Measurements from ENCODE around the gene LGR6. TPM values are rescaled to one million over a fixed set of nuclear protein-coding genes. Genes with fewer than 3 reads are reported as not detected.

LGR6 gene
- total and polyA plus RNA-seq, 10 of the 15 experiments (the other 5 are each of a cell fraction or from before 2014, with no cell fraction given) = not detected

DNA sequence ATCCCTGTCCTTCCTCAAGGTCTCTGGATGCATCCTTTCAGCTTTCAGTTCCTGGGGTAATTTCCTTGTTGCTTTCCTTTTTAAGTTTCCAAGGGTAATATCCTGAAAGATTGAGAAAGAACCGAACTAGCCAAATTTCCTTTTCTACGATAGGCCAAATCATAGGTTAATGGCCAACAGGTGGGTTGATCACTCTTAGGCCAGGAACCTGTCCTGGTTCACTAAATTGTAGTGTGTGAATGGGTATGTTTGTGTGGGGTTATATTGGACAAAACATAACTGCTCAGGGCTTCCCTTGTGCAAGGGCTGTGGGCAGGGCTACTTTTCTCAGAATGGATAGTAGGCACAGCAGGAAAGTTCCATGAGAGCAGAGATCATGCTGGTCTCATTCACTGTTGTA lies 131.0 kb downstream of the LGR6 start:
- FAIRE-seq (no peak), ATAC-seq (no peak), DNase-seq (ENCODE audit: low read depth, low spot score) (no peak)
- Histone ChIP-seq H3K9ac (ENCODE audit: control insufficient read depth, insufficient read depth, low read length) (no peak overlapping the region), H3K4me2 (ENCODE audit: control insufficient read depth, insufficient read depth) (no peak overlapping the region), H3K27ac (ENCODE audit: control insufficient read depth, insufficient read depth) (no peak overlapping the region), H3K36me3 (ENCODE audit: control insufficient read depth in 2 of 2, insufficient read depth in 2 of 2, low read length in 1 of 2) (peaks cover 0 to 3% of the 10 kb centered on the region in 2 experiments; a peak in 1 of 4 replicates), H4K20me1 (ENCODE audit: control insufficient read depth, insufficient read depth) (no peaks in the 10 kb centered on the region), H3K4me3 (no peak overlapping the region), H3K79me2 (ENCODE audit: control insufficient read depth, insufficient read depth, low read length) (no peaks in the 10 kb centered on the region), H3K27me3 (replicated peaks in 1 of 2; ENCODE audit: control insufficient read depth in 2 of 2, insufficient read depth in 2 of 2, low read length in 1 of 2) (no peaks in the 10 kb centered on the region), H3K4me1 (ENCODE audit: control insufficient read depth, insufficient read depth, low read length) (no peaks in the 10 kb centered on the region), H2AFZ (ENCODE audit: control insufficient read depth, low read depth, low read length) (no peak overlapping the region), H3K9me3 (replicated peaks; ENCODE audit: control insufficient read depth, insufficient read depth, low read length) (no peaks in the 10 kb centered on the region)
- ChIA-PET RAD21 (ENCODE audit: unreplicated experiment) (no interaction called here), CTCF (no interaction called here), SMC1A (ENCODE audit: uncharacterized antibody, unreplicated experiment) (interaction anchor here (0.8 kb wide), 1 partner anchor 49 kb away, joined by 3 read pairs; no protein-coding TSS in a partner anchor), POLR2A (interaction anchor here (0.6 kb wide), 1 partner anchor 336 kb away, joined by 8 read pairs; no protein-coding TSS in a partner anchor)
- BruUV-seq (replicated peaks) = no TSS peak
- in situ Hi-C loops (cut with MboI) (no loop called here), intact Hi-C loops (cut with micrococcal nuclease; ENCODE audit: unreplicated experiment) (no loop called here)
- TF ChIP-seq EZH2 (IDR thresholded peaks at IDR 0.05; ENCODE audit: borderline replicate concordance, control insufficient read depth, low read depth, low read length) (no peak), NRF1 (conservative IDR thresholded peaks at IDR 0.05; ENCODE audit: low read depth, low read length) (no peak), SRF (IDR thresholded peaks at IDR 0.05; ENCODE audit: low read depth in 2 of 2, low read length in 2 of 2) (no peak), POLR2AphosphoS5 (IDR thresholded peaks at IDR 0.05; ENCODE audit: low read length) (no peak), TARDBP (IDR thresholded peaks at IDR 0.05; ENCODE audit: borderline replicate concordance) (no peak), LARP7 (IDR thresholded peaks at IDR 0.05) (no peak), SMAD5 (IDR thresholded peaks at IDR 0.05; ENCODE audit: low read depth) (no peak), BMI1 (IDR thresholded peaks at IDR 0.05; ENCODE audit: borderline replicate concordance) (no peak), FOS (IDR thresholded peaks at IDR 0.05; ENCODE audit: borderline replicate concordance, extremely low read depth, insufficient read length) (no peak), SPI1 (IDR thresholded peaks at IDR 0.05; ENCODE audit: borderline replicate concordance, insufficient read depth, low read depth, low read length) (no peak), PAX8 (IDR thresholded peaks at IDR 0.05) (no peak), KLF5 (IDR thresholded peaks at IDR 0.05; ENCODE audit: partially characterized antibody) (no peak), RUNX3 (IDR thresholded peaks at IDR 0.05; ENCODE audit: low read length) (no peak), EED (IDR thresholded peaks at IDR 0.05; ENCODE audit: low read depth) (no peak), SREBF2 (IDR thresholded peaks at IDR 0.05; ENCODE audit: low read length) (no peak), RFX5 (IDR thresholded peaks at IDR 0.05; ENCODE audit: low read depth, low read length) (no peak), JUNB (IDR thresholded peaks at IDR 0.05) (no peak)
- TF ChIP-seq, protein P1, sequence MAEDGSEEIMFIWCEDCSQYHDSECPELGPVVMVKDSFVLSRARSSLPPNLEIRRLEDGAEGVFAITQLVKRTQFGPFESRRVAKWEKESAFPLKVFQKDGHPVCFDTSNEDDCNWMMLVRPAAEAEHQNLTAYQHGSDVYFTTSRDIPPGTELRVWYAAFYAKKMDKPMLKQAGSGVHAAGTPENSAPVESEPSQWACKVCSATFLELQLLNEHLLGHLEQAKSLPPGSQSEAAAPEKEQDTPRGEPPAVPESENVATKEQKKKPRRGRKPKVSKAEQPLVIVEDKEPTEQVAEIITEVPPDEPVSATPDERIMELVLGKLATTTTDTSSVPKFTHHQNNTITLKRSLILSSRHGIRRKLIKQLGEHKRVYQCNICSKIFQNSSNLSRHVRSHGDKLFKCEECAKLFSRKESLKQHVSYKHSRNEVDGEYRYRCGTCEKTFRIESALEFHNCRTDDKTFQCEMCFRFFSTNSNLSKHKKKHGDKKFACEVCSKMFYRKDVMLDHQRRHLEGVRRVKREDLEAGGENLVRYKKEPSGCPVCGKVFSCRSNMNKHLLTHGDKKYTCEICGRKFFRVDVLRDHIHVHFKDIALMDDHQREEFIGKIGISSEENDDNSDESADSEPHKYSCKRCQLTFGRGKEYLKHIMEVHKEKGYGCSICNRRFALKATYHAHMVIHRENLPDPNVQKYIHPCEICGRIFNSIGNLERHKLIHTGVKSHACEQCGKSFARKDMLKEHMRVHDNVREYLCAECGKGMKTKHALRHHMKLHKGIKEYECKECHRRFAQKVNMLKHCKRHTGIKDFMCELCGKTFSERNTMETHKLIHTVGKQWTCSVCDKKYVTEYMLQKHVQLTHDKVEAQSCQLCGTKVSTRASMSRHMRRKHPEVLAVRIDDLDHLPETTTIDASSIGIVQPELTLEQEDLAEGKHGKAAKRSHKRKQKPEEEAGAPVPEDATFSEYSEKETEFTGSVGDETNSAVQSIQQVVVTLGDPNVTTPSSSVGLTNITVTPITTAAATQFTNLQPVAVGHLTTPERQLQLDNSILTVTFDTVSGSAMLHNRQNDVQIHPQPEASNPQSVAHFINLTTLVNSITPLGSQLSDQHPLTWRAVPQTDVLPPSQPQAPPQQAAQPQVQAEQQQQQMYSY (CRISPR knock-in tag; IDR thresholded peaks at IDR 0.05) = no peak
- TF ChIP-seq, protein P2, sequence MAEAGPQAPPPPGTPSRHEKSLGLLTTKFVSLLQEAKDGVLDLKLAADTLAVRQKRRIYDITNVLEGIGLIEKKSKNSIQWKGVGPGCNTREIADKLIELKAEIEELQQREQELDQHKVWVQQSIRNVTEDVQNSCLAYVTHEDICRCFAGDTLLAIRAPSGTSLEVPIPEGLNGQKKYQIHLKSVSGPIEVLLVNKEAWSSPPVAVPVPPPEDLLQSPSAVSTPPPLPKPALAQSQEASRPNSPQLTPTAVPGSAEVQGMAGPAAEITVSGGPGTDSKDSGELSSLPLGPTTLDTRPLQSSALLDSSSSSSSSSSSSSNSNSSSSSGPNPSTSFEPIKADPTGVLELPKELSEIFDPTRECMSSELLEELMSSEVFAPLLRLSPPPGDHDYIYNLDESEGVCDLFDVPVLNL (IDR thresholded peaks at IDR 0.05; ENCODE audit: low read depth, low read length) = no peak
- TF ChIP-seq, protein P3, sequence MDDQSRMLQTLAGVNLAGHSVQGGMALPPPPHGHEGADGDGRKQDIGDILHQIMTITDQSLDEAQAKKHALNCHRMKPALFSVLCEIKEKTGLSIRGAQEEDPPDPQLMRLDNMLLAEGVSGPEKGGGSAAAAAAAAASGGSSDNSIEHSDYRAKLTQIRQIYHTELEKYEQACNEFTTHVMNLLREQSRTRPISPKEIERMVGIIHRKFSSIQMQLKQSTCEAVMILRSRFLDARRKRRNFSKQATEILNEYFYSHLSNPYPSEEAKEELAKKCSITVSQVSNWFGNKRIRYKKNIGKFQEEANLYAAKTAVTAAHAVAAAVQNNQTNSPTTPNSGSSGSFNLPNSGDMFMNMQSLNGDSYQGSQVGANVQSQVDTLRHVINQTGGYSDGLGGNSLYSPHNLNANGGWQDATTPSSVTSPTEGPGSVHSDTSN (IDR thresholded peaks at IDR 0.05; ENCODE audit: insufficient replicate concordance, low read depth, low read length) = no peak
- 43% methylated on average over 2 of the region's 2 CpGs for WGBS (ENCODE audit: insufficient coverage, insufficient replicate concordance, low lambda C conversion rate, missing lambda C conversion rate)
